ENCODE measurements around the gene ANKUB1. TPM values are rescaled to one million over a fixed set of nuclear protein-coding genes. Genes with fewer than 3 reads are reported as not detected.

ANKUB1 gene
- total and polyA plus RNA-seq, 9 of the 15 experiments (the other 6 are each of a cell fraction or from before 2014, with no cell fraction given), result not detected

DNA sequence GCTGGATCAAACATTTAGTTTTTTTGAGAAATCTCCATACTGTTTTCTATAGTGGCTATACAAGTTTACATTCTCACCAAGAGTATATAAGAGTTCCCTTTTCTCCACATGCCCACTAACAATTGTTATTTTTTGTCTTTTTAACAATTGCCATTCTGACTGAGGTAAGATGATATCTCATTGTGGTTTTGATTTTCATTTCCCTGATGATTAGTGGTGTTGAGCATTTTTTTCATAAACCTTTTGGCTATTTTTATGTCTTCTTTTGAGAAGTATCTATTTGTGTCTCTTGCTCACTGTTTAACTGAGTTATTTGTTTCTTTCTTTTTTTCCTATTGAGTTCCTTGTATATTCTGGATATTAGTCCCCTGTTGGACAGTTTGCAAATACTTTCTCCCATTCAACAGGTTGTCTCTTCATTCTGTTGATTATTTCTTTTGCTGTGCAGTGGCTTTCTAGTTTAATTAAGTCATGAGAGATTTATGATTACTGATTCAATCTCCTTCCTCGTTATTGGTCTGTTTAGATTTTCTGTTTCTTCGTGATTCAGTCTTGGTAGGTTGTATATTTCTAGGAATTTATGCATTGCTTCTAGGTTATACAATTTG lies 13.9 kb upstream of the ANKUB1 start:
- in situ Hi-C loops (cut with MboI) (no loop called here), intact Hi-C loops (cut with micrococcal nuclease) (loop anchor here (5.0 kb wide), 1 partner anchor 39 kb away; no protein-coding TSS in a partner anchor)
- Histone ChIP-seq H4K20me1 (replicated peaks; ENCODE audit: control insufficient read depth, insufficient read depth, low read length) (no peaks in the 10 kb centered on the region), H3K79me2 (ENCODE audit: control insufficient read depth, insufficient read depth, low read length) (no peaks in the 10 kb centered on the region), H3K9me1 (ENCODE audit: control insufficient read depth, insufficient read depth, low read length) (no peaks in the 10 kb centered on the region), H3K27ac (ENCODE audit: extremely low read depth, low read depth, low read length) (no peak overlapping the region), H3K4me2 (ENCODE audit: insufficient read depth, low read length) (no peak overlapping the region), H3K4me3 (no peak overlapping the region), H3K27me3 (ENCODE audit: control insufficient read depth in 2 of 2, insufficient read depth in 2 of 2, low read length in 2 of 2) (no peaks in the 10 kb centered on the region), H3K4me1 (replicated peaks in 1 of 2; ENCODE audit: control insufficient read depth in 2 of 2, insufficient read depth in 2 of 2, low read length in 2 of 2) (no peaks in the 10 kb centered on the region), H3K36me3 (ENCODE audit: control insufficient read depth, insufficient read depth, low read length) (no peaks in the 10 kb centered on the region), H3K9me3 (replicated peaks; ENCODE audit: control insufficient read depth, insufficient read depth, low read depth, low read length) (no peaks in the 10 kb centered on the region), H2AFZ (ENCODE audit: low read depth, low read length) (no peak overlapping the region), H3K9ac (ENCODE audit: insufficient read depth in 1 of 2, low read depth in 2 of 2, low read length in 2 of 2) (no peak overlapping the region)
- FAIRE-seq, result no peak
- no peak for ATAC-seq
- 0% methylated on average over 2 of the region's 2 CpGs for WGBS (ENCODE audit: insufficient coverage, low coverage, missing lambda C conversion rate)
- TF ChIP-seq RBM39 (optimal IDR thresholded peaks at IDR 0.05; ENCODE audit: low read depth, low read length), result no peak
- no peak for TF ChIP-seq U2AF2 (optimal IDR thresholded peaks at IDR 0.05; ENCODE audit: low read depth, low read length)
- POLR2A ChIA-PET, result no interaction called here
- DNase-seq (ENCODE audit: extremely low read depth in 1 of 4, low spot score in 3 of 4), result no peak
- BruUV-seq (replicated peaks), result no TSS peak
- CTCF ChIA-PET (ENCODE audit: low intra/inter-chr PET ratio), result no interaction called here

DNA sequence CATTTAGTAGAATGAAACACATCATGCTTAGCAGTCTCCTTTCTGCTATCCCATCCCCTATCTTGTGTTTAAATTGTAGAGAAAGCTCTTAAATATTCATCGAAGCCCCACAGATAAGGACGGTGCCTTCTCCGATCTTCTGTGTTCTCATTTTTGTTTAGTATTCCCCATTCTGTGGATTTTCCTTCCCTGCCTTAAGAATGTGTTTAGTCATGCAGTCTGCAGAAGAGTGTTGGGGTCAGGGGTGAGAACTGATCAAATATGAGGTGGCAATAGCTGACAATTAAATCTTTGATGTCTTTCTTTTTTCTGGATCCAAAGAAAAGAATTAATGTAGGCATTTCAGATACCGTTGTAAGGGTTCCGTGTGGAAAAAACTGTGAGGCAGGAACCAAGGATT lies 9.3 kb upstream of the ANKUB1 start:
- H3K27ac ChIP-seq (ENCODE audit: extremely low read depth, low read depth, low read length), result no peak overlapping the region
- 4% methylated on average over 5 of the region's 5 CpGs for WGBS (ENCODE audit: insufficient coverage, low coverage, missing lambda C conversion rate)
- ChIA-PET CTCF (ENCODE audit: low intra/inter-chr PET ratio) (no interaction called here), POLR2A (interaction anchor here (0.9 kb wide), 1 partner anchor 13 kb away, joined by 3 read pairs; no protein-coding TSS in a partner anchor)
- no peaks in the 10 kb centered on the region for H3K9me3 ChIP-seq (replicated peaks; ENCODE audit: control insufficient read depth, insufficient read depth, low read depth, low read length)
- no peaks in the 10 kb centered on the region for H3K9me1 ChIP-seq (ENCODE audit: control insufficient read depth, insufficient read depth, low read length)
- H3K27me3 ChIP-seq (ENCODE audit: control insufficient read depth in 2 of 2, insufficient read depth in 2 of 2, low read length in 2 of 2), result no peaks in the 10 kb centered on the region
- DNase-seq (ENCODE audit: extremely low read depth in 1 of 4, low spot score in 3 of 4) (no peak), ATAC-seq (no peak), FAIRE-seq (no peak)
- no peaks in the 10 kb centered on the region for H3K4me1 ChIP-seq (replicated peaks in 1 of 2; ENCODE audit: control insufficient read depth in 2 of 2, insufficient read depth in 2 of 2, low read length in 2 of 2)
- H2AFZ ChIP-seq (ENCODE audit: low read depth, low read length), result no peak overlapping the region
- in situ Hi-C loops (cut with MboI) (no loop called here), intact Hi-C loops (cut with micrococcal nuclease) (no loop called here)
- H3K4me3 ChIP-seq, result no peak overlapping the region
- no peaks in the 10 kb centered on the region for H4K20me1 ChIP-seq (replicated peaks; ENCODE audit: control insufficient read depth, insufficient read depth, low read length)
- no peaks in the 10 kb centered on the region for H3K36me3 ChIP-seq (ENCODE audit: control insufficient read depth, insufficient read depth, low read length)
- H3K4me2 ChIP-seq (ENCODE audit: insufficient read depth, low read length), result no peak overlapping the region
- BruUV-seq (replicated peaks), result no TSS peak
- no peak overlapping the region for H3K9ac ChIP-seq (ENCODE audit: insufficient read depth in 1 of 2, low read depth in 2 of 2, low read length in 2 of 2)
- no peaks in the 10 kb centered on the region for H3K79me2 ChIP-seq (ENCODE audit: control insufficient read depth, insufficient read depth, low read length)
- TF ChIP-seq ZFP1 (CRISPR knock-in tag; IDR thresholded peaks at IDR 0.05), result no peak
- TF ChIP-seq SREBF2 (CRISPR knock-in tag; IDR thresholded peaks at IDR 0.05), result no peak
- no peak for TF ChIP-seq PHF21A (IDR thresholded peaks at IDR 0.05; ENCODE audit: borderline replicate concordance, low read depth)
- no peak for TF ChIP-seq KDM1A (IDR thresholded peaks at IDR 0.05)
- TF ChIP-seq, protein P1, sequence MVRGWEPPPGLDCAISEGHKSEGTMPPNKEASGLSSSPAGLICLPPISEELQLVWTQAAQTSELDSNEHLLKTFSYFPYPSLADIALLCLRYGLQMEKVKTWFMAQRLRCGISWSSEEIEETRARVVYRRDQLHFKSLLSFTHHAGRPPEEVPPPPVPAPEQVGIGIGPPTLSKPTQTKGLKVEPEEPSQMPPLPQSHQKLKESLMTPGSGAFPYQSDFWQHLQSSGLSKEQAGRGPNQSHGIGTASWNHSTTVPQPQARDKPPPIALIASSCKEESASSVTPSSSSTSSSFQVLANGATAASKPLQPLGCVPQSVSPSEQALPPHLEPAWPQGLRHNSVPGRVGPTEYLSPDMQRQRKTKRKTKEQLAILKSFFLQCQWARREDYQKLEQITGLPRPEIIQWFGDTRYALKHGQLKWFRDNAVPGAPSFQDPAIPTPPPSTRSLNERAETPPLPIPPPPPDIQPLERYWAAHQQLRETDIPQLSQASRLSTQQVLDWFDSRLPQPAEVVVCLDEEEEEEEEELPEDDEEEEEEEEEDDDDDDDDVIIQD (CRISPR knock-in tag; IDR thresholded peaks at IDR 0.05), result no peak
- no peak for TF ChIP-seq IRF2 (CRISPR knock-in tag; IDR thresholded peaks at IDR 0.05)
- TF ChIP-seq, protein P2, sequence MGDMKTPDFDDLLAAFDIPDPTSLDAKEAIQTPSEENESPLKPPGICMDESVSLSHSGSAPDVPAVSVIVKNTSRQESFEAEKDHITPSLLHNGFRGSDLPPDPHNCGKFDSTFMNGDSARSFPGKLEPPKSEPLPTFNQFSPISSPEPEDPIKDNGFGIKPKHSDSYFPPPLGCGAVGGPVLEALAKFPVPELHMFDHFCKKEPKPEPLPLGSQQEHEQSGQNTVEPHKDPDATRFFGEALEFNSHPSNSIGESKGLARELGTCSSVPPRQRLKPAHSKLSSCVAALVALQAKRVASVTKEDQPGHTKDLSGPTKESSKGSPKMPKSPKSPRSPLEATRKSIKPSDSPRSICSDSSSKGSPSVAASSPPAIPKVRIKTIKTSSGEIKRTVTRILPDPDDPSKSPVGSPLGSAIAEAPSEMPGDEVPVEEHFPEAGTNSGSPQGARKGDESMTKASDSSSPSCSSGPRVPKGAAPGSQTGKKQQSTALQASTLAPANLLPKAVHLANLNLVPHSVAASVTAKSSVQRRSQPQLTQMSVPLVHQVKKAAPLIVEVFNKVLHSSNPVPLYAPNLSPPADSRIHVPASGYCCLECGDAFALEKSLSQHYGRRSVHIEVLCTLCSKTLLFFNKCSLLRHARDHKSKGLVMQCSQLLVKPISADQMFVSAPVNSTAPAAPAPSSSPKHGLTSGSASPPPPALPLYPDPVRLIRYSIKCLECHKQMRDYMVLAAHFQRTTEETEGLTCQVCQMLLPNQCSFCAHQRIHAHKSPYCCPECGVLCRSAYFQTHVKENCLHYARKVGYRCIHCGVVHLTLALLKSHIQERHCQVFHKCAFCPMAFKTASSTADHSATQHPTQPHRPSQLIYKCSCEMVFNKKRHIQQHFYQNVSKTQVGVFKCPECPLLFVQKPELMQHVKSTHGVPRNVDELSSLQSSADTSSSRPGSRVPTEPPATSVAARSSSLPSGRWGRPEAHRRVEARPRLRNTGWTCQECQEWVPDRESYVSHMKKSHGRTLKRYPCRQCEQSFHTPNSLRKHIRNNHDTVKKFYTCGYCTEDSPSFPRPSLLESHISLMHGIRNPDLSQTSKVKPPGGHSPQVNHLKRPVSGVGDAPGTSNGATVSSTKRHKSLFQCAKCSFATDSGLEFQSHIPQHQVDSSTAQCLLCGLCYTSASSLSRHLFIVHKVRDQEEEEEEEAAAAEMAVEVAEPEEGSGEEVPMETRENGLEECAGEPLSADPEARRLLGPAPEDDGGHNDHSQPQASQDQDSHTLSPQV (IDR thresholded peaks at IDR 0.05), result no peak
